H9 (cell line): ENCODE data around the gene TRERF1. TPM values are rescaled to one million over a fixed set of nuclear protein-coding genes. Genes with fewer than 3 reads are reported as not detected.

Experiments used
- DNase-seq: peaks from one replicate; pipeline ENCODE4 v3.0.0-alpha.2; 2017
- H2AFZ ChIP-seq: one replicate; pipeline ENCODE4 v1.6.1; 2013; ENCODE audit warnings: mild to moderate bottlenecking, low read length, control low read depth, moderate library complexity
- H2AK5ac ChIP-seq: 2 replicates; pipeline ENCODE4 v1.6.1; 2013; ENCODE audit warnings: low read length, control low read depth, mixed read lengths; ENCODE audit not compliant: insufficient read length
- H2BK120ac ChIP-seq: one replicate; pipeline ENCODE4 v1.6.1; 2013; ENCODE audit warnings: low read depth, mild to moderate bottlenecking, low read length, control low read depth, inconsistent platforms; ENCODE audit not compliant: poor library complexity, severe bottlenecking
- H2BK12ac ChIP-seq: 2 replicates; pipeline ENCODE4 v1.6.1; 2013; ENCODE audit warnings: low read length, control low read depth, mixed read lengths, low read depth; ENCODE audit not compliant: insufficient read length
- H2BK15ac ChIP-seq: 2 replicates; pipeline ENCODE4 v1.6.1; 2013; ENCODE audit warnings: low read depth, low read length, control low read depth
- H2BK20ac ChIP-seq: one replicate; pipeline ENCODE4 v1.6.1; 2013; ENCODE audit warnings: low read depth, mild to moderate bottlenecking, low read length, control low read depth, inconsistent platforms; ENCODE audit not compliant: poor library complexity, severe bottlenecking
- H2BK5ac ChIP-seq: 2 replicates; pipeline ENCODE4 v1.6.1; 2013; ENCODE audit warnings: low read length, control low read depth, mixed read lengths; ENCODE audit not compliant: insufficient read length
- H3K14ac ChIP-seq: 2 replicates; pipeline ENCODE4 v1.6.1; 2013; ENCODE audit warnings: low read length, control low read depth; ENCODE audit not compliant: insufficient read depth
- H3K18ac ChIP-seq: 2 replicates; pipeline ENCODE4 v1.6.1; 2013; ENCODE audit warnings: low read depth, mild to moderate bottlenecking, mixed read lengths, low read length, control low read depth; ENCODE audit not compliant: insufficient read length
- H3K23ac ChIP-seq: 2 replicates; pipeline ENCODE4 v1.6.1; 2013; ENCODE audit warnings: low read length, control low read depth, mixed read lengths, low read depth; ENCODE audit not compliant: insufficient read length
- H3K23me2 ChIP-seq: 2 replicates; pipeline ENCODE4 v1.6.1; 2013; ENCODE audit warnings: low read depth, mild to moderate bottlenecking, mixed read lengths, low read length, control low read depth; ENCODE audit not compliant: insufficient read length, poor library complexity, severe bottlenecking
- H3K27ac ChIP-seq: 2 replicates; pipeline ENCODE4 v1.5.1; 2013; ENCODE audit warnings: low read length, control low read depth, mixed read lengths, low read depth; ENCODE audit not compliant: insufficient read length
- H3K27me3 ChIP-seq: 2 replicates; pipeline ENCODE4 v1.6.1; 2013; ENCODE audit warnings: low read length, control low read depth, inconsistent platforms; ENCODE audit not compliant: insufficient read depth
- H3K4ac ChIP-seq: 2 replicates; pipeline ENCODE4 v1.6.1; 2013; ENCODE audit warnings: low read depth, mild to moderate bottlenecking, control low read depth, inconsistent platforms, low read length, moderate library complexity
- H3K4me1 ChIP-seq: 2 replicates; pipeline ENCODE4 v1.6.1; 2013; ENCODE audit warnings: low read length, control low read depth, inconsistent platforms; ENCODE audit not compliant: insufficient read depth
- H3K4me2 ChIP-seq: 2 replicates; pipeline ENCODE4 v1.6.1; 2013; ENCODE audit warnings: low read length, control low read depth, mixed read lengths; ENCODE audit not compliant: insufficient read length, insufficient read depth
- H3K56ac ChIP-seq: 2 replicates; pipeline ENCODE4 v1.6.1; 2013; ENCODE audit warnings: low read depth, mild to moderate bottlenecking, mixed read lengths, low read length, control low read depth; ENCODE audit not compliant: insufficient read length
- H3K79me1 ChIP-seq: 2 replicates; pipeline ENCODE4 v1.6.1; 2013; ENCODE audit warnings: low read depth, mild to moderate bottlenecking, moderate library complexity, low read length, control low read depth, inconsistent platforms; ENCODE audit not compliant: insufficient read depth, poor library complexity, severe bottlenecking
- H3K79me2 ChIP-seq: 2 replicates; pipeline ENCODE4 v1.6.1; 2013; ENCODE audit warnings: low read length, control low read depth, inconsistent platforms; ENCODE audit not compliant: insufficient read depth
- H3K9ac ChIP-seq: 2 replicates; pipeline ENCODE4 v1.6.1; 2013; ENCODE audit warnings: low read length, control low read depth, mixed read lengths; ENCODE audit not compliant: insufficient read length; ENCODE audit errors: extremely low read depth
- H3K9me3 ChIP-seq: one replicate; pipeline ENCODE4 v1.6.1; 2013; ENCODE audit warnings: low read depth, low read length, inconsistent platforms; ENCODE audit not compliant: control insufficient read depth
- H3T11ph ChIP-seq: one replicate; pipeline ENCODE4 v1.6.1; 2013; ENCODE audit warnings: mild to moderate bottlenecking, low read length, control low read depth, inconsistent platforms
- H4K20me1 ChIP-seq: one replicate; pipeline ENCODE4 v1.6.1; 2013; ENCODE audit not compliant: control insufficient read depth, insufficient read length, insufficient read depth
- H4K5ac ChIP-seq: 2 replicates; pipeline ENCODE4 v1.6.1; 2013; ENCODE audit warnings: low read depth, mild to moderate bottlenecking, mixed read lengths, low read length, control low read depth; ENCODE audit not compliant: insufficient read length
- H4K8ac ChIP-seq: replicated peaks from 2 replicates; pipeline ENCODE4 v1.6.1; 2013; ENCODE audit warnings: low read length, control low read depth, mixed read lengths, low read depth; ENCODE audit not compliant: insufficient read length
- H4K91ac ChIP-seq: 2 replicates; pipeline ENCODE4 v1.6.1; 2013; ENCODE audit warnings: low read depth, mild to moderate bottlenecking, moderate library complexity, mixed read lengths, low read length, control low read depth; ENCODE audit not compliant: insufficient read length
- H3K27ac Mint-ChIP-seq, 3 experiments: 2 replicates in 2 of 3; 3 replicates in 1 of 3; pipeline ENCODE4 v1.8.0; 2020 to 2021; ENCODE audit warnings: mixed read lengths in 3 of 3, mild to moderate bottlenecking in 1 of 3, moderate library complexity in 1 of 3
- H3K27me3 Mint-ChIP-seq: 2 replicates; pipeline ENCODE4 v1.8.0; 2021; ENCODE audit warnings: low read depth, mild to moderate bottlenecking, moderate library complexity, mixed read lengths
- H3K36me3 Mint-ChIP-seq, 3 experiments: 2 replicates in 2 of 3; 3 replicates in 1 of 3; pipeline ENCODE4 v1.8.0; 2020 to 2021; ENCODE audit warnings: low read depth in 3 of 3, mixed read lengths in 3 of 3; ENCODE audit not compliant: insufficient read depth in 1 of 3
- H3K4me1 Mint-ChIP-seq, 2 experiments: 2 replicates each; pipeline ENCODE4 v1.8.0; 2020; ENCODE audit warnings: mixed read lengths in 2 of 2
- H3K4me3 Mint-ChIP-seq, 2 experiments: 2 replicates in 1 of 2; 3 replicates in 1 of 2; pipeline ENCODE4 v1.8.0; 2020 to 2021; ENCODE audit warnings: mild to moderate bottlenecking in 2 of 2, mixed read lengths in 2 of 2, moderate library complexity in 1 of 2
- H3K9me3 Mint-ChIP-seq, 2 experiments: 2 replicates in 1 of 2; 3 replicates in 1 of 2; pipeline ENCODE4 v1.8.0; 2020; ENCODE audit warnings: mild to moderate bottlenecking in 2 of 2, mixed read lengths in 2 of 2, moderate library complexity in 1 of 2
- WGBS: extraction: QIAGEN DNeasy Blood & Tissue Kit; methylation state at CpG from one replicate; pipeline ENCODE4 v1.1.7; 2013; ENCODE audit warnings: missing lambda C conversion rate, low lambda C conversion rate, mixed read lengths; ENCODE audit not compliant: insufficient read length; ENCODE audit errors: extremely low coverage; 5-methylcytosine and 5-hydroxymethylcytosine counted together
- total RNA-seq: library from RNA; stranded (reverse); gene quantifications from 2 replicates; pipeline ENCODE4 v1.2.1, GENCODE V29; 2021
- TF ChIP-seq, protein P1 (sequence below): fragments of 200-600 bp; sonication (generic); conservative IDR thresholded peaks from 3 replicates; pipeline ENCODE4 v1.8.0; 2021; ENCODE audit warnings: antibody characterized with exemption, mild to moderate bottlenecking

Gene TRERF1
- total RNA-seq, 1 experiment from 2014 or later, result 19.7 TPM

DNA sequence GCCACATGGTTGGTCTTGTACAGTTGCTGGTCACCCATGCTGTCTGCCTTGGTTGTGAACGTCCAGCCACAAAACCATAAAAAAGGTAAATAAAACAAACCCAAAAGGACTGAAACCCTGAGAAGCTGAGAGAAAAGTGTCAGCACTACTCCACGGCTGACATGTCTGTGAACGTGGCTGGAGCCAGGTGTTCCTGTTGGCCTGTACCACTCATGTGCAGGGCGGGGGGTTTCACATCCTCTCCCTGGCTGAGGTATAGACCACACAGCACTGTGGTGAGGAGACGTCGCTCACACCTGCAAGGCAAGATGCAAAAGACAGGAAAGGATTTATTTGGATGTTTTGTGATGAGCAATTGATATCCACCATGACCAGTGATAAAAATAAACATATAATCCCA is 182.2 kb downstream of the TRERF1 start:
- Histone ChIP-seq H3K18ac (no peak overlapping the region), H2BK120ac (no peak overlapping the region), H2BK20ac (no peak overlapping the region), H3K79me2 (no peaks in the 10 kb centered on the region), H2BK5ac (no peak overlapping the region), H3K14ac (no peak overlapping the region), H3K23ac (no peak overlapping the region), H2AK5ac (no peak overlapping the region), H3K9ac (no peak overlapping the region), H3K4ac (no peak overlapping the region), H3T11ph (no peak overlapping the region), H2AFZ (no peak overlapping the region), H4K20me1 (no peaks in the 10 kb centered on the region), H3K4me2 (no peak overlapping the region), H2BK15ac (no peak overlapping the region), H3K4me1 (no peaks in the 10 kb centered on the region), H4K91ac (no peak overlapping the region), H3K27ac (no peak overlapping the region), H3K27me3 (no peaks in the 10 kb centered on the region), H2BK12ac (no peak overlapping the region), H3K56ac (no peak overlapping the region), H4K8ac (no peak overlapping the region), H4K5ac (no peak overlapping the region), H3K23me2 (no peaks in the 10 kb centered on the region), H3K79me1 (no peaks in the 10 kb centered on the region), H3K9me3 (no peaks in the 10 kb centered on the region)
- TF ChIP-seq, protein P1, sequence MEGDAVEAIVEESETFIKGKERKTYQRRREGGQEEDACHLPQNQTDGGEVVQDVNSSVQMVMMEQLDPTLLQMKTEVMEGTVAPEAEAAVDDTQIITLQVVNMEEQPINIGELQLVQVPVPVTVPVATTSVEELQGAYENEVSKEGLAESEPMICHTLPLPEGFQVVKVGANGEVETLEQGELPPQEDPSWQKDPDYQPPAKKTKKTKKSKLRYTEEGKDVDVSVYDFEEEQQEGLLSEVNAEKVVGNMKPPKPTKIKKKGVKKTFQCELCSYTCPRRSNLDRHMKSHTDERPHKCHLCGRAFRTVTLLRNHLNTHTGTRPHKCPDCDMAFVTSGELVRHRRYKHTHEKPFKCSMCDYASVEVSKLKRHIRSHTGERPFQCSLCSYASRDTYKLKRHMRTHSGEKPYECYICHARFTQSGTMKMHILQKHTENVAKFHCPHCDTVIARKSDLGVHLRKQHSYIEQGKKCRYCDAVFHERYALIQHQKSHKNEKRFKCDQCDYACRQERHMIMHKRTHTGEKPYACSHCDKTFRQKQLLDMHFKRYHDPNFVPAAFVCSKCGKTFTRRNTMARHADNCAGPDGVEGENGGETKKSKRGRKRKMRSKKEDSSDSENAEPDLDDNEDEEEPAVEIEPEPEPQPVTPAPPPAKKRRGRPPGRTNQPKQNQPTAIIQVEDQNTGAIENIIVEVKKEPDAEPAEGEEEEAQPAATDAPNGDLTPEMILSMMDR, result no peak
- Mint-ChIP-seq H3K9me3 (no peaks in the 10 kb centered on the region), H3K4me1 (peaks cover 19 to 27% of the 10 kb centered on the region in 2 experiments), H3K27ac (peak overlapping the region in 2 of 3 experiments; percentile 62 to 86; a peak in 4 of 7 replicates), H3K4me3 (no peak overlapping the region), H3K36me3 (peaks cover 18 to 27% (median 19%) of the 10 kb centered on the region in 3 experiments), H3K27me3 (no peaks in the 10 kb centered on the region)
- no peak for DNase-seq
- no CpG with 5 or more reads among the region's 6 CpGs for WGBS
